Ishikawa (cell line): ENCODE measurements around the gene SREBF1.

Experiments used
- CEBPB ChIP-seq: IDR thresholded peaks from 2 replicates; pipeline ENCODE4 v1.6.1; 2012
- CREB1 ChIP-seq: IDR thresholded peaks from 2 replicates; pipeline ENCODE4 v1.6.1; 2012; ENCODE audit warnings: low read depth
- EGR1 ChIP-seq: IDR thresholded peaks from 2 replicates; pipeline ENCODE4 v1.6.1; 2012
- EP300 ChIP-seq: IDR thresholded peaks from 2 replicates; pipeline ENCODE4 v1.6.1; 2012; ENCODE audit warnings: borderline replicate concordance
- FOXM1 ChIP-seq: IDR thresholded peaks from 2 replicates; pipeline ENCODE4 v1.6.1; 2012; ENCODE audit warnings: low read depth, borderline replicate concordance
- NFIC ChIP-seq: IDR thresholded peaks from 2 replicates; pipeline ENCODE4 v1.6.1; 2012
- RAD21 ChIP-seq: IDR thresholded peaks from 2 replicates; pipeline ENCODE4 v1.6.1; 2012; ENCODE audit warnings: low read depth
- TAF1 ChIP-seq: IDR thresholded peaks from 2 replicates; pipeline ENCODE4 v1.6.1; 2012; ENCODE audit warnings: low read depth, mild to moderate bottlenecking
- TCF12 ChIP-seq: IDR thresholded peaks from 2 replicates; pipeline ENCODE4 v1.6.1; 2012; ENCODE audit warnings: low read depth
- TEAD4 ChIP-seq: IDR thresholded peaks from 2 replicates; pipeline ENCODE4 v1.6.1; 2012
- YY1 ChIP-seq: IDR thresholded peaks from 2 replicates; pipeline ENCODE4 v1.6.1; 2012; ENCODE audit warnings: low read depth
- ZBTB7A ChIP-seq: IDR thresholded peaks from 2 replicates; pipeline ENCODE4 v1.6.1; 2012; ENCODE audit warnings: low read depth
- TF ChIP-seq, protein P1 (sequence below): IDR thresholded peaks from 2 replicates; pipeline ENCODE4 v1.6.1; 2012
- TF ChIP-seq, protein P2 (sequence below): IDR thresholded peaks from 2 replicates; pipeline ENCODE4 v1.6.1; 2012; ENCODE audit warnings: low read depth, mild to moderate bottlenecking

DNA sequence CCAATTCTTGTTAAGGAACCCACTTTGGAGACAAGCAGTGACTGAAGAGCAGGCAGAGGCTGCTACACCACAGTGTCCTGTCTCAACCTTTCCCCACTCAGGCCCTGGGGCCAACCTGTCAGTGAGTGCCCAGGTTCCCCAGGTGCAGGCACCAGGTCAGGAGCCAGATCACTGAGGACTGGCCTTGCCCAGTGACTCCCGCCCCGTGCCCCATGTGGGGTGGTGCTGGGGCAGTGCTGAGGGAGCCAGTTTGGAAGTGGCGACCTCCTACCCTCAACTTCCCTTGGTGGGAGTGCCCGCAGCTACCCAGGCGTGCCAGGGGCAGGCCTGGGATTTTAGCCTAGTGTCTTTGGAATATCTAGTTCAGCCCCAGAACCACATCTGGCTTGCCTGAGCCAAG, 29.3 kb downstream of the SREBF1 start:
- TF ChIP-seq NFIC, result no peak
- TF ChIP-seq TAF1, result no peak
- TF ChIP-seq CREB1, result no peak
- TF ChIP-seq ZBTB7A, result no peak
- no peak for TF ChIP-seq YY1
- TF ChIP-seq TEAD4, result no peak
- TF ChIP-seq TCF12, result no peak
- no peak for TF ChIP-seq EP300
- TF ChIP-seq, protein P1, sequence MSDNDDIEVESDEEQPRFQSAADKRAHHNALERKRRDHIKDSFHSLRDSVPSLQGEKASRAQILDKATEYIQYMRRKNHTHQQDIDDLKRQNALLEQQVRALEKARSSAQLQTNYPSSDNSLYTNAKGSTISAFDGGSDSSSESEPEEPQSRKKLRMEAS, result no peak
- TF ChIP-seq FOXM1, result no peak
- TF ChIP-seq, protein P2, sequence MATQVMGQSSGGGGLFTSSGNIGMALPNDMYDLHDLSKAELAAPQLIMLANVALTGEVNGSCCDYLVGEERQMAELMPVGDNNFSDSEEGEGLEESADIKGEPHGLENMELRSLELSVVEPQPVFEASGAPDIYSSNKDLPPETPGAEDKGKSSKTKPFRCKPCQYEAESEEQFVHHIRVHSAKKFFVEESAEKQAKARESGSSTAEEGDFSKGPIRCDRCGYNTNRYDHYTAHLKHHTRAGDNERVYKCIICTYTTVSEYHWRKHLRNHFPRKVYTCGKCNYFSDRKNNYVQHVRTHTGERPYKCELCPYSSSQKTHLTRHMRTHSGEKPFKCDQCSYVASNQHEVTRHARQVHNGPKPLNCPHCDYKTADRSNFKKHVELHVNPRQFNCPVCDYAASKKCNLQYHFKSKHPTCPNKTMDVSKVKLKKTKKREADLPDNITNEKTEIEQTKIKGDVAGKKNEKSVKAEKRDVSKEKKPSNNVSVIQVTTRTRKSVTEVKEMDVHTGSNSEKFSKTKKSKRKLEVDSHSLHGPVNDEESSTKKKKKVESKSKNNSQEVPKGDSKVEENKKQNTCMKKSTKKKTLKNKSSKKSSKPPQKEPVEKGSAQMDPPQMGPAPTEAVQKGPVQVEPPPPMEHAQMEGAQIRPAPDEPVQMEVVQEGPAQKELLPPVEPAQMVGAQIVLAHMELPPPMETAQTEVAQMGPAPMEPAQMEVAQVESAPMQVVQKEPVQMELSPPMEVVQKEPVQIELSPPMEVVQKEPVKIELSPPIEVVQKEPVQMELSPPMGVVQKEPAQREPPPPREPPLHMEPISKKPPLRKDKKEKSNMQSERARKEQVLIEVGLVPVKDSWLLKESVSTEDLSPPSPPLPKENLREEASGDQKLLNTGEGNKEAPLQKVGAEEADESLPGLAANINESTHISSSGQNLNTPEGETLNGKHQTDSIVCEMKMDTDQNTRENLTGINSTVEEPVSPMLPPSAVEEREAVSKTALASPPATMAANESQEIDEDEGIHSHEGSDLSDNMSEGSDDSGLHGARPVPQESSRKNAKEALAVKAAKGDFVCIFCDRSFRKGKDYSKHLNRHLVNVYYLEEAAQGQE, result no peak
- no peak for TF ChIP-seq RAD21
- no peak for TF ChIP-seq CEBPB
- no peak for TF ChIP-seq EGR1
